CD4-positive, alpha-beta T cell (primary cell): ENCODE results near the gene ARHGAP25. TPM values are rescaled to one million over a fixed set of nuclear protein-coding genes. Genes with fewer than 3 reads are reported as not detected.

Experiments used
- ATAC-seq: fragments of 200-7000 bp; cut with Tn5 transposase; one replicate; pipeline ENCODE4 v1.10.0; 2022; ENCODE audit warnings: mild to moderate bottlenecking; ENCODE audit not compliant: poor library complexity
- CTCF ChIA-PET: fragments of 350-600 bp; sonication (Branson Sonifier 250); formaldehyde crosslinking; loops from one replicate; lab custom pipeline; 2021; ENCODE audit warnings: antibody characterized with exemption, inconsistent platforms; lab: Charles Lee
- POLR2A ChIA-PET: fragments of 350-600 bp; sonication (Branson Sonifier 250); formaldehyde crosslinking; loops from one replicate; lab custom pipeline; 2021; ENCODE audit warnings: antibody characterized with exemption, inconsistent platforms; lab: Charles Lee
- DNase-seq, 14 experiments: peaks; one replicate each; pipeline ENCODE4 v3.0.0-alpha.2; 2013 to 2020; ENCODE audit warnings: mixed read lengths in 2 of 14
- H3K27ac ChIP-seq, 2 donors: one replicate each; pipeline versions ENCODE4 v1.5.1 to v1.7.0; 2013; ENCODE audit warnings: low read length in 2 of 2, low read depth in 1 of 2, mild to moderate bottlenecking in 1 of 2
- H3K27me3 ChIP-seq, 2 experiments: 1 replicate in 1 of 2; 2 replicates in 1 of 2; pipeline versions ENCODE4 v1.6.1 to v1.7.0; 2013; ENCODE audit warnings: low read length in 2 of 2, control low read depth in 1 of 2, mild to moderate bottlenecking in 1 of 2, moderate library complexity in 1 of 2; ENCODE audit not compliant: insufficient read depth in 2 of 2, control insufficient read depth in 1 of 2
- H3K36me3 ChIP-seq: one replicate; pipeline ENCODE4 v1.6.1; 2013; ENCODE audit warnings: low read length, control low read depth; ENCODE audit not compliant: insufficient read depth
- H3K4me1 ChIP-seq: one replicate; pipeline ENCODE4 v1.6.1; 2013; ENCODE audit warnings: low read length, control low read depth; ENCODE audit not compliant: insufficient read depth
- H3K4me3 ChIP-seq: one replicate; pipeline ENCODE4 v1.5.1; 2013; ENCODE audit warnings: mild to moderate bottlenecking, low read length, moderate library complexity
- H3K9me3 ChIP-seq, 2 experiments: 1 replicate in 1 of 2; 2 replicates in 1 of 2; pipeline versions ENCODE4 v1.6.1 to v1.7.0; 2013; ENCODE audit warnings: low read length in 2 of 2, mild to moderate bottlenecking in 2 of 2, control low read depth in 1 of 2, moderate library complexity in 1 of 2; ENCODE audit not compliant: control insufficient read depth in 1 of 2, insufficient read depth in 1 of 2
- H3K27ac Mint-ChIP-seq: one replicate; pipeline ENCODE4 v1.8.0; 2020; ENCODE audit warnings: mixed read lengths
- H3K27me3 Mint-ChIP-seq: one replicate; pipeline ENCODE4 v1.8.0; 2021; ENCODE audit warnings: mixed read lengths
- H3K36me3 Mint-ChIP-seq: one replicate; pipeline ENCODE4 v1.8.0; 2021; ENCODE audit warnings: low read depth, mixed read lengths
- H3K4me1 Mint-ChIP-seq: one replicate; pipeline ENCODE4 v1.8.0; 2021; ENCODE audit warnings: low read depth, mixed read lengths
- H3K4me3 Mint-ChIP-seq: one replicate; pipeline ENCODE4 v1.8.0; 2020; ENCODE audit warnings: mild to moderate bottlenecking, mixed read lengths
- H3K9me3 Mint-ChIP-seq: one replicate; pipeline ENCODE4 v1.8.0; 2020; ENCODE audit warnings: mixed read lengths
- CTCF ChIP-seq: fragments of 200-600 bp; IDR thresholded peaks from one replicate; pipeline ENCODE4 v1.8.0; 2022; ENCODE audit warnings: antibody characterized with exemption, mild to moderate bottlenecking
- intact Hi-C, 2 experiments: fragments of 100-400 bp; cut with DNase I in 1 of 2; cut with micrococcal nuclease in 1 of 2; formaldehyde crosslinking; loops; one replicate each; pipeline versions ENCODE4 v1.15.1 to v1.9.0; 2023 to 2025; cut with DNase I, micrococcal nuclease
- total RNA-seq, 174 experiments: library from RNA in 2 of 174; stranded (reverse) in 2 of 174; gene quantifications; one replicate each; pipeline ENCODE4 v1.2.3 and lab custom pipeline; 2021 to 2026

ARHGAP25 gene
- total RNA-seq, 2 experiments from 2014 or later = 39.3 to 41.8 TPM

GRCh38 chr2:68727683-68728375, 6.8 kb upstream of the ARHGAP25 start:
- no peak for ATAC-seq
- Mint-ChIP-seq H3K9me3 (no peaks in the 10 kb centered on the region), H3K36me3 (no peaks in the 10 kb centered on the region), H3K27me3 (no peaks in the 10 kb centered on the region), H3K4me1 (peaks cover 69% of the 10 kb centered on the region), H3K27ac (peak overlapping the region; percentile 88), H3K4me3 (peak overlapping the region; percentile 46)
- ChIA-PET POLR2A (interaction anchor here (0.9 to 3.0 kb wide), 8 partner anchors 9 to 180 kb away, joined by 3 to 15 read pairs (median 6); no protein-coding TSS in a partner anchor), CTCF (interaction anchor here (2.5 to 3.1 kb wide), 2 partner anchors 19 to 24 kb away, joined by 8 to 12 read pairs; no protein-coding TSS in a partner anchor)
- H3K9me3 ChIP-seq = no peaks in the 10 kb centered on the region
- H3K27ac ChIP-seq = peak overlapping the region; percentile 10 to 42
- peaks cover 60% of the 10 kb centered on the region for H3K4me1 ChIP-seq
- no peak overlapping the region for H3K4me3 ChIP-seq
- intact Hi-C loops = loop anchor here in 1 of 2 experiments (1.0 kb wide), 2 partner anchors 9 to 13 kb away; no protein-coding TSS in a partner anchor
- TF ChIP-seq CTCF = no peak
- no peaks in the 10 kb centered on the region for H3K27me3 ChIP-seq
- no peaks in the 10 kb centered on the region for H3K36me3 ChIP-seq
- DNase-seq = no peak

GRCh38 chr2:68730828-68731227, 3.8 kb upstream of the ARHGAP25 start:
- Histone ChIP-seq H3K9me3 (no peaks in the 10 kb centered on the region), H3K27ac (no peak overlapping the region), H3K4me1 (peaks cover 48% of the 10 kb centered on the region), H3K27me3 (no peaks in the 10 kb centered on the region), H3K4me3 (no peak overlapping the region), H3K36me3 (no peaks in the 10 kb centered on the region)
- H3K27me3 Mint-ChIP-seq = no peaks in the 10 kb centered on the region
- ChIA-PET POLR2A (no interaction called here), CTCF (interaction anchor here (1.1 to 4.6 kb wide), 2 partner anchors 20 to 194 kb away, joined by 3 to 35 read pairs; no protein-coding TSS in a partner anchor)
- no peak for TF ChIP-seq CTCF
- H3K27ac Mint-ChIP-seq = no peak overlapping the region
- no peaks in the 10 kb centered on the region for H3K9me3 Mint-ChIP-seq
- intact Hi-C loops = no loop called here
- no peak for DNase-seq
- peaks cover 43% of the 10 kb centered on the region for H3K4me1 Mint-ChIP-seq
- ATAC-seq = no peak
- H3K36me3 Mint-ChIP-seq = peaks cover under 1% of the 10 kb centered on the region
- no peak overlapping the region for H3K4me3 Mint-ChIP-seq

DNA sequence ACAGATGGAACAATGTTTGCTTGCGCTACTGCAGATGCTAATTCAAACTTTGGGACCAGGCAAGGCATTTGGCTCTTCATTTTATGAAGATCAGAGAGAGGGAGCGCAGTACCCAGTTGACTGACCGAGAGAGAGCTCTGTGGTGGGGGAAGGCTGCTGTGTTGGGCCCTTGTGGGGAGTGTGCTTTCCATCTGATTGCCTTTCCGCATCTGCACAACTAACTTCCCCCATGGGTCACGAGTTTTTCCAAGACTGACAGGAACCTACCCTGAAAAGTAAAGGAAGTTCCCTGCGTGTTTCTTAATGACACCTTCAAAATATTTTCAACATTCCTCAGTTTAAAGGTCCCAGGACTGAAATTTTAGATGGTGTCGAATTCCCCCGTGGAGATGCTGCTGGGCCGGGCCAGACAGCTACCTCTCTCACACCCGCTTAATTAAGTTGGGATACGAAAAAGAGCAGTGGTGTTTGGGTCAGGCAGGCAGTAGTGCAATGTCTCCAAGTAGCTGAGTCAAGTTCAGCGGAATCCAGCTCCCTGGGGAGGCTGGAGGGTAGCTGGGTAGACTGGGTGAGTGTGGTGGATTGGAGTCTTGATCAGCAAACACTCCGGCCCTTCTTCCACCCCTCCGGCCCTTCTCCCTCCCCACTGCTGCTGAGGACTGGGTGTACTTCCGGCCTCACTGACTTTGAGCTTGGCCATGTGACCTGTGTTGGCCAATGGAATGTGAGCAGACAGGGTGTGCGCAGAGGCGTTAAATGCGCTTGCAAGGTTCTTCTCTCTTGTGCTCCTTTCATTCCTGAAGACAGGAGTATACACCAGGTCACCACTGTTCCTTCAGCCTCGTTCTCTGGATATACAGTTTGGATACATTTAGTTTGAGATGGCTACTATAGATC, 2.3 kb upstream of the ARHGAP25 start:
- POLR2A ChIA-PET = interaction anchor here (1.1 to 3.6 kb wide), 6 partner anchors 10 to 265 kb away, joined by 3 to 54 read pairs (median 16); partner anchors contain the start of gene FBXO48
- no peak overlapping the region for H3K27ac ChIP-seq

More for the DNA sequence above, 2.3 kb upstream of the ARHGAP25 start:
- H3K4me1 ChIP-seq = peaks cover 36% of the 10 kb centered on the region
- no peak for DNase-seq
- no peak overlapping the region for H3K4me3 ChIP-seq
- Mint-ChIP-seq H3K27ac (peak overlapping the region; percentile 46), H3K36me3 (peaks cover 7% of the 10 kb centered on the region), H3K27me3 (no peaks in the 10 kb centered on the region), H3K9me3 (no peaks in the 10 kb centered on the region), H3K4me3 (no peak overlapping the region), H3K4me1 (peaks cover 31% of the 10 kb centered on the region)
- no peak for ATAC-seq
- CTCF ChIA-PET = interaction anchor here (1.1 to 4.6 kb wide), 3 partner anchors 19 to 193 kb away, joined by 3 to 35 read pairs (median 8); no protein-coding TSS in a partner anchor
- no peaks in the 10 kb centered on the region for H3K36me3 ChIP-seq
- no peaks in the 10 kb centered on the region for H3K27me3 ChIP-seq
- no peak for TF ChIP-seq CTCF
- no peaks in the 10 kb centered on the region for H3K9me3 ChIP-seq
- intact Hi-C loops = no loop called here
